Activated B cell treated with CpG ODN at 0.5 μM for 24 hours (primary cell): Measurements from ENCODE around the gene ZCCHC7. TPM values are rescaled to one million over a fixed set of nuclear protein-coding genes. Genes with fewer than 3 reads are reported as not detected.
A peak's percentile ranks its signal among the peaks of the same experiment; 100 is the strongest.
"Not testable (repeated sequence)": the region's sequence is repeated elsewhere in the genome, so short reads cannot be mapped to it uniquely, and the experiment has no call there.

Experiments
- ATAC-seq: fragments of 200-7000 bp; cut with Tn5 transposase; one replicate; pipeline ENCODE4 v1.10.0; 2021; ENCODE audit warnings: low read depth, mild to moderate bottlenecking, moderate library complexity
- CTCF ChIA-PET: fragments of 350-600 bp; sonication (Branson Sonifier 250); formaldehyde crosslinking; loops from one replicate; lab custom pipeline; 2021; ENCODE audit warnings: antibody characterized with exemption; lab: Charles Lee
- POLR2A ChIA-PET: fragments of 350-600 bp; sonication (Branson Sonifier 250); formaldehyde crosslinking; loops from one replicate; lab custom pipeline; 2021; ENCODE audit warnings: antibody characterized with exemption; lab: Charles Lee
- DNase-seq: peaks from one replicate; pipeline ENCODE4 v3.0.0; 2022
- H3K27ac Mint-ChIP-seq: one replicate; pipeline ENCODE4 v1.8.0; 2020; ENCODE audit warnings: mixed read lengths
- H3K27me3 Mint-ChIP-seq: one replicate; pipeline ENCODE4 v1.8.0; 2021; ENCODE audit warnings: mixed read lengths
- H3K36me3 Mint-ChIP-seq: one replicate; pipeline ENCODE4 v1.8.0; 2021; ENCODE audit warnings: low read depth, mixed read lengths
- H3K4me1 Mint-ChIP-seq: one replicate; pipeline ENCODE4 v1.8.0; 2021; ENCODE audit warnings: mixed read lengths
- H3K4me3 Mint-ChIP-seq: one replicate; pipeline ENCODE4 v1.8.0; 2020; ENCODE audit warnings: mild to moderate bottlenecking, mixed read lengths
- H3K9me3 Mint-ChIP-seq: one replicate; pipeline ENCODE4 v1.8.0; 2020; ENCODE audit warnings: mixed read lengths
- CTCF ChIP-seq: fragments of 200-600 bp; IDR thresholded peaks from one replicate; pipeline ENCODE4 v1.8.0; 2022; ENCODE audit warnings: antibody characterized with exemption, mild to moderate bottlenecking
- intact Hi-C: fragments of 100-400 bp; cut with micrococcal nuclease; formaldehyde crosslinking; loops from one replicate; pipeline ENCODE4 v1.15.1; 2024
- total RNA-seq: library from RNA; stranded (reverse); gene quantifications from 2 replicates; pipeline ENCODE4 v1.2.3, GENCODE V29; 2022

Gene ZCCHC7
- total RNA-seq, 1 donor from 2014 or later: 70.3 TPM

DNA sequence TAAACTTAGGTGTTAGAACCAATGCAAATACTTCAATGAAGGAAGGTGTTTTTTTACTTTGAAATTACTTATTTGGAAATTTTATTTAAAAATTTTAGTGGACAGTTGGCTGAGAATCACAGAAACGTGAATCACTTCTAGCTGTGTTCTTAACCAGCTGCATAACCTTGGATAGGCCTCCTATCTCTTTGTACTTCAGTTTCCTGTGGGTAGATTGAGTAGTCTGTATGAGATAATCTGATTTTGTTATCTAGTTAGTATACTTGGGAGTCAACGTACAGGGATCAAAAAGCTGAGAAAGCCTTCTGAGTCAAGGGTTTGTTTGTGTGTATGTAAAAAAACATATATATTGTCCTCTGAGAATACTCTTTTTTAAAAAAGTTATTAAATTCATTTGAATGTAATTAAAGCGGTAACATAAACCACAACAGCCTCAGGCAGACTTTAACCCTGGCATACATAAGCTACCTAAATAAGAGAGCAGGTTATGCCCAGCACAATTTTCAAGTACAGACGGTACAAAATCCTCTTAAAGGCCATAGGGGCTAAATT lies 38.1 kb upstream of the ZCCHC7 start:
- ChIA-PET CTCF (interaction anchor here (1.0 kb wide), 1 partner anchor 11 kb away, joined by 3 read pairs; no protein-coding TSS in a partner anchor), POLR2A (interaction anchor here (0.7 to 7.3 kb wide), 3 partner anchors 38 to 55 kb away, joined by 3 to 54 read pairs (median 51); partner anchors contain the start of gene ZCCHC7)
- intact Hi-C loops: loop anchor here (5.0 kb wide), 1 partner anchor 240 kb away; no protein-coding TSS in a partner anchor
- DNase-seq: no peak
- TF ChIP-seq CTCF: no peak
- no peak for ATAC-seq
- H3K27ac Mint-ChIP-seq: peak overlapping the region; percentile 32
- H3K9me3 Mint-ChIP-seq: no peaks in the 10 kb centered on the region
- peaks cover 85% of the 10 kb centered on the region for H3K4me1 Mint-ChIP-seq
- peaks cover 37% of the 10 kb centered on the region for H3K36me3 Mint-ChIP-seq
- no peaks in the 10 kb centered on the region for H3K27me3 Mint-ChIP-seq
- H3K4me3 Mint-ChIP-seq: peak overlapping the region; percentile 94

GRCh38 chr9:37083654-37084053 lies 36.7 kb upstream of the ZCCHC7 start:
- TF ChIP-seq CTCF: no peak
- intact Hi-C loops: loop anchor here (2.0 to 5.0 kb wide), 2 partner anchors 17 to 239 kb away; no protein-coding TSS in a partner anchor
- H3K27me3 Mint-ChIP-seq: no peaks in the 10 kb centered on the region
- peaks cover 50% of the 10 kb centered on the region for H3K36me3 Mint-ChIP-seq
- H3K27ac Mint-ChIP-seq: peak overlapping the region; percentile 67
- no peak for ATAC-seq
- ChIA-PET CTCF (no interaction called here), POLR2A (interaction anchor here (1.2 kb wide), 1 partner anchor 37 kb away, joined by 3 read pairs; the partner anchor contains the start of gene ZCCHC7)
- no peaks in the 10 kb centered on the region for H3K9me3 Mint-ChIP-seq
- DNase-seq: no peak
- peaks cover 86% of the 10 kb centered on the region for H3K4me1 Mint-ChIP-seq
- peak overlapping the region; percentile 13 for H3K4me3 Mint-ChIP-seq

- Mint-ChIP-seq H3K4me3 (peak overlapping the region; percentile 21), H3K4me1 (peaks cover 81% of the 10 kb centered on the region), H3K9me3 (no peaks in the 10 kb centered on the region), H3K27ac (peak overlapping the region; percentile 41), H3K36me3 (peaks cover 55% of the 10 kb centered on the region), H3K27me3 (no peaks in the 10 kb centered on the region)
- ChIA-PET POLR2A (no interaction called here), CTCF (interaction anchor here (0.7 kb wide), 1 partner anchor 35 kb away, joined by 3 read pairs; no protein-coding TSS in a partner anchor)
- ATAC-seq: peak; percentile 29
- intact Hi-C loops: loop anchor here (2.0 kb wide), 1 partner anchor 16 kb away; no protein-coding TSS in a partner anchor
- no peak for TF ChIP-seq CTCF
- DNase-seq: no peak
Observed at GRCh38 chr9:37085233-37085632, 35.1 kb upstream of the ZCCHC7 start.

- ATAC-seq, H3K27ac Mint-ChIP-seq, POLR2A ChIA-PET, H3K9me3 Mint-ChIP-seq, intact Hi-C loops, DNase-seq, H3K27me3 Mint-ChIP-seq, H3K4me3 Mint-ChIP-seq: not testable (repeated sequence)
- Mint-ChIP-seq H3K4me1 (peaks cover 14% of the 10 kb centered on the region), H3K36me3 (peaks cover 23% of the 10 kb centered on the region)
- CTCF ChIA-PET: interaction anchor here (1.2 kb wide), 1 partner anchor 11 kb away, joined by 3 read pairs; no protein-coding TSS in a partner anchor
Observed at GRCh38 chr9:37092714-37093295, 27.6 kb upstream of the ZCCHC7 start.

DNA sequence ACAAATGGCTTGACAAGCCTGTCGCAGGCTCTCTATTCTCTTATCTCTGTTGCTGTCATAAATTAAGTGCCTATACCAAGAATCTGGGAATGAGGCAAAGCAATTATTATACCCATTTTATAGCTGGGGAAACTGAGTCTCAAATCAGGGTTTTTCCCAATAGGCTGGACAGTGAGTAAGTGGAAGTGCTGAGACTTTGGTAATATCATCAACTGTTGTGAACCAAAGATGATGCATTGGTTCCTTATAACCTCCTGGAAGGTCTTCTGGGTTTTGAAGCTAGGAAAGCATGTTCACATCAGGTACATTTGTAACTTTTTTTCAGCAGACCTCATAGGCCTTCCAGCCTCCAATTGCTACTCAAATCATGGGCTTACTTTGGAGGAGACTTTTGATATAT lies 25.6 kb upstream of the ZCCHC7 start:
- peaks cover 7% of the 10 kb centered on the region for H3K36me3 Mint-ChIP-seq
- no peaks in the 10 kb centered on the region for H3K9me3 Mint-ChIP-seq
- no peak for TF ChIP-seq CTCF
- H3K27me3 Mint-ChIP-seq: no peaks in the 10 kb centered on the region
- H3K4me1 Mint-ChIP-seq: peaks cover 11% of the 10 kb centered on the region
- H3K27ac Mint-ChIP-seq: no peak overlapping the region
- ChIA-PET CTCF (no interaction called here), POLR2A (interaction anchor here (1.2 kb wide), 1 partner anchor 20 kb away, joined by 4 read pairs; no protein-coding TSS in a partner anchor)
- DNase-seq: no peak
- H3K4me3 Mint-ChIP-seq: no peak overlapping the region
- no peak for ATAC-seq
- intact Hi-C loops: no loop called here
